Skeletal muscle tissue (tissue), 4 donors: Measurements from ENCODE around the gene FTCD. TPM values are rescaled to one million over a fixed set of nuclear protein-coding genes. Genes with fewer than 3 reads are reported as not detected.
"Not testable (repeated sequence)": the region's sequence is repeated elsewhere in the genome, so short reads cannot be mapped to it uniquely, and the experiment has no call there.

Source experiments
- H3K27ac ChIP-seq: one replicate; pipeline ENCODE4 v1.7.0; 2013; ENCODE audit warnings: mild to moderate bottlenecking, low read depth, low read length, inconsistent platforms
- H3K27me3 ChIP-seq, 3 donors: one replicate each; pipeline ENCODE4 v1.7.0; 2013; ENCODE audit warnings: low read length in 3 of 3; ENCODE audit not compliant: control insufficient read depth in 3 of 3, insufficient read depth in 3 of 3
- H3K36me3 ChIP-seq, 3 donors: one replicate each; pipeline ENCODE4 v1.7.0; 2013; ENCODE audit warnings: low read length in 3 of 3; ENCODE audit not compliant: control insufficient read depth in 3 of 3, insufficient read depth in 3 of 3
- H3K4me1 ChIP-seq, 3 donors: one replicate each; pipeline ENCODE4 v1.7.0; 2013; ENCODE audit warnings: low read length in 3 of 3, mild to moderate bottlenecking in 3 of 3; ENCODE audit not compliant: control insufficient read depth in 3 of 3, insufficient read depth in 3 of 3
- H3K4me3 ChIP-seq, 3 donors: one replicate each; pipeline ENCODE4 v1.7.0; 2013; ENCODE audit warnings: low read length in 3 of 3
- H3K9ac ChIP-seq, 3 donors: one replicate each; pipeline ENCODE4 v1.7.0; 2013; ENCODE audit warnings: low read length in 3 of 3, mild to moderate bottlenecking in 3 of 3, moderate library complexity in 2 of 3, low read depth in 1 of 3
- H3K9me3 ChIP-seq, 3 donors: one replicate each; pipeline ENCODE4 v1.7.0; 2013; ENCODE audit warnings: low read length in 3 of 3; ENCODE audit not compliant: control insufficient read depth in 3 of 3
- total RNA-seq: library from RNA; depleted of rRNA; stranded (reverse); fragments of >200 nt; gene quantifications from one replicate; pipeline ENCODE4 v1.2.3, GENCODE V29; 2014
- donor health status: Osteomylitis.

The FTCD gene
- total RNA-seq, 1 donor from 2014 or later: 0.52 TPM

DNA sequence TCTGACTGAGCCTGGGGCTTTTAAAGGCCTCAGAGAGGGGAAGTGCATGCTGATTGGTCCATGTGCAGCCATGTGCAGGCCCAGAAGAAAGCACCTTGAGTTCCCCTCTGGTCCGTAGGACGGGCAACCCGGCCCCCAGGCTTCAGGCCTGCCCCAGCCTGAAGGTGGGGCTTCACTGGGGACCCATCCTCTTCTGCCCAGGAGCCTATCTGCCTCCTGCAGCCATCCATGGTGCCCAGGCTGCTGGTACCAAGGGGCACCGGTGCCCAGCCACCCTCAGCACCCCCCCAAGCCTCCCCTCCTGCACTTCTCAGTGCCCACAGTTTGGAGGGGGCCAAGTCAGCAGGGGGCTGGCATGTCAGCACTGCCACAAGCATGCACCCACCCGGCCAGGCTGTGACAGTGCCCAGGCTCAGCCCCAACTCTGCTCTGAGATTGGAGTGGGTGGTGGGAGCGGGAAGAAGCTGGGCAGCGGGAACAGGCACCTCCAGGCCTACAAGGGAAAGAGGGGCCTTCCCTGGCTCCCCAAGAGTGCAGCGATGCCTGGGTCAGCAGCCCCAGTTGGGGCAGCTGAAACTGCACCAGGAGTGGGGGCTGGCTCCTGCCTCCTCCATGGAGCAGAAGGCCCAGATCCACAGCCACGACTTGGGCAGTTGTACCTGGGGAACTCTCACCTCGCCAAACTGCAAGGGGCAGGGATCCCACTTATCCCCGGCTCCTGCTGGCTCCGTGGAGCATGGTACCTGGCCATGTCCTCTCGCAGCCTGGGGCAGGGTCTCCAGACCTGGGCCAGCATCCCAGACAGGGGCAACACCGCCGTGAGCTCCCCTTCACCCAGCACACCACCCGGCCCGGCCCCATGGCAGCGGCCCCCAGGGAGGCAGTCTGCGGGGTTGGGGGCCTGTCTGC lies 45.8 kb downstream of the FTCD start:
- H3K27me3 ChIP-seq: peaks cover 3 to 5% (median 5%) of the 10 kb centered on the region in 3 donors
- H3K4me1 ChIP-seq: peaks cover 0 to 6% (median 3%) of the 10 kb centered on the region in 3 donors
- H3K9ac ChIP-seq: no peak overlapping the region
- H3K9me3 ChIP-seq: peaks cover 0 to 6% (median 2%) of the 10 kb centered on the region in 3 donors
- peaks cover 2 to 13% (median 6%) of the 10 kb centered on the region in 3 donors for H3K36me3 ChIP-seq
- H3K4me3 ChIP-seq: no peak overlapping the region
- H3K27ac ChIP-seq: no peak overlapping the region

DNA sequence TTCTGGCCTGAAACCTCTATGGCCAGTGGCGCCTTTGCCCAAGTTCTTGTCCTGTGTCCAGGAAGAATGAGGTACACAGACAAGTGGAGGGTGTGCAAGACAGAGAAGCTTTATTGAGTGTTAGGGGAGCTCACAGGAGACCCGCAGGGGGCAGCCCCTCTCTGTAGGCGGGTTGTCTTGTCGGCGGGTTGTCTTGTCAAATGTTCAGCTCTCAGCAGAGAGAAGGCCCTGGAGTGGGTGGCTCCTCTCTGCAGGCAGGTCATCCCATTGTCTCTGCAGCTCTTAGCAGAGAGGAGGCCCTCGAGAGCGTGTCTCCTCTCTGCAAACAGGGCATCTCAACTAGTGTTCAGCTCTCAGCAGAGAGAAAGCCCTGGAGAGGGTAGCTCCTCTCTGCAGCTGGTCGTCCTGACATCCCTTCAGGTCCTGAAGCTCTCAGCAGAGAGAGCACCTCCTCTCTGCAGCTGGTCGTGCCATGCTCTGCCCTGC lies 46.5 kb downstream of the FTCD start:
- Histone ChIP-seq H3K27me3 (peaks cover 3 to 5% (median 5%) of the 10 kb centered on the region in 3 donors), H3K9me3 (peaks cover 0 to 6% (median 2%) of the 10 kb centered on the region in 3 donors), H3K9ac (no peak overlapping the region), H3K4me1 (peaks cover 0 to 6% (median 3%) of the 10 kb centered on the region in 3 donors), H3K27ac (no peak overlapping the region), H3K36me3 (peaks cover 0 to 9% (median 5%) of the 10 kb centered on the region in 3 donors), H3K4me3 (no peak overlapping the region)

DNA sequence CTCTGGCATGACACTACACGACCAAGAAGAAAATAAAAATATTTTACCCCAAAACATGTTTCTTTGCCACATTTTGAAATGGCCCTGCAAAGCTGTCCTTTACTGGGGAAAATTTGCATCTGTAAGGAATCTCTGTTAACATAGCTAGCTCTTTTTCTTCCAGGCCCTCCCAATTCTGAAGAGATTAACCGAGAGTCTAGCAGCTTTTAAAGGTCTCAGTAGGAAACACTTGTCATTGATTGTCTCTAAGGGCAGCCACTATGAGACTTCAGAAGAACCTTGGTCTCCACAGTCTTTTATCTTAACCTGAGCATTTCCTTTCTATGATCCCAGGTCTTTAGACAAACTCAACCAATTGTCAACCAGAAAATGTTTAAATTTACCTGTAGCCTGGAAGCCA lies 48.0 kb downstream of the FTCD start:
- not testable (repeated sequence) for H3K9me3 ChIP-seq

GRCh38 chr21:46104104-46104503 lies 51.3 kb downstream of the FTCD start:
- Histone ChIP-seq H3K4me1 (no peaks in the 10 kb centered on the region), H3K36me3 (no peaks in the 10 kb centered on the region), H3K9me3 (peaks cover 0 to 8% (median 4%) of the 10 kb centered on the region in 3 donors), H3K4me3 (no peak overlapping the region), H3K9ac (no peak overlapping the region), H3K27me3 (peaks cover 4 to 9% (median 7%) of the 10 kb centered on the region in 3 donors), H3K27ac (no peak overlapping the region)

More for the DNA sequence above, 48.0 kb downstream of the FTCD start:
- H3K9ac ChIP-seq, H3K4me3 ChIP-seq, H3K4me1 ChIP-seq, H3K27me3 ChIP-seq, H3K27ac ChIP-seq, H3K36me3 ChIP-seq: not testable (repeated sequence)

DNA sequence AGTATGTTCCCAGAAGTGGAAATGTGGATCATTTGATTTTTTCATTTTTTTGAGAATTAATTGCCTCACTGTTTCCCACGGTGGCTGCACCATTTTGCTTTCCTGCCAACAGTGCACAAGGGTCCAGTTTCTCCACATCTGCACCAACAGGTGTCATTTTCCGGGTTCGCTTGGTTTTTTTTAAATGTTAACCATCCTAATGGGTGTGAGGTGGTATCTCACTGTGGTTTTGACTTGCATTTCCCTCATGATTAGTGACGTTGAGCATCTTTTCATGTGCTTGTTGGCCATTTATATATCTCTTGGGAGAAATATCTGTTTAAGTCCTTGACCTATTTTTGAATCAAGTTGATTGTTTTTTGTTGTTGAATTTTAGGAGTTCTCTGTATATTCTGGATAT lies 54.5 kb downstream of the FTCD start:
- Histone ChIP-seq H3K9me3 (peaks cover 0 to 8% (median 4%) of the 10 kb centered on the region in 3 donors), H3K27ac (no peak overlapping the region), H3K9ac (no peak overlapping the region), H3K4me3 (peak overlapping the region in 2 of 3 donors; percentile 35 to 68), H3K27me3 (peaks cover 11 to 23% (median 19%) of the 10 kb centered on the region in 3 donors), H3K4me1 (peaks cover 0 to 6% (median 0%) of the 10 kb centered on the region in 3 donors), H3K36me3 (no peaks in the 10 kb centered on the region)

DNA sequence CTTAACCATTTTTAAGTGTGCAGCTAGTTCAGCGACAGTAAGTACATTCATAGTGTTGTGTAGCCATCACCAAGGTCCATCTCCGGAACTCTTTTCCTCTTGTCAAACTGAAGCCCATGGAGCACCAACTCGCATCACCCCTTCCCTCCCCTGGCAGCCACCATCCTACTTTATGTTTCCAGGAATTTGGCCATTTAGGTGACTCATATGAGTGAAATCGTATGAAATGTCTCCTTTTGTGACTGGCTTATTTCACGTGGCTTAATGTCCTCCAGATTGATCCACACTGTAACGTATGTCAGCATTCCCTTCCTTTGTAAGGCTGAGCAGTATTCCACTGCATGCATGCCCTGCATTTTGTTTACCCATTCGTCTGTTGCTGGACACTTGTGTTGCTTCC lies 55.0 kb downstream of the FTCD start:
- H3K9me3 ChIP-seq: peaks cover 0 to 7% (median 4%) of the 10 kb centered on the region in 3 donors
- H3K27ac ChIP-seq: no peak overlapping the region
- peak overlapping the region; percentile 8 to 68 (median 35) for H3K4me3 ChIP-seq
- H3K9ac ChIP-seq: no peak overlapping the region
- no peaks in the 10 kb centered on the region for H3K36me3 ChIP-seq
- H3K27me3 ChIP-seq: peaks cover 11 to 23% (median 20%) of the 10 kb centered on the region in 3 donors
- peaks cover 0 to 6% (median 0%) of the 10 kb centered on the region in 3 donors for H3K4me1 ChIP-seq

- Histone ChIP-seq H3K4me3 (peak overlapping the region in 2 of 3 donors; percentile 22 to 68), H3K9me3 (peaks cover 0 to 6% (median 4%) of the 10 kb centered on the region in 3 donors), H3K4me1 (peaks cover 0 to 6% (median 0%) of the 10 kb centered on the region in 3 donors), H3K9ac (peak overlapping the region in 1 of 3 donors; percentile 16), H3K27me3 (peaks cover 11 to 23% (median 20%) of the 10 kb centered on the region in 3 donors), H3K27ac (no peak overlapping the region), H3K36me3 (no peaks in the 10 kb centered on the region)
Observed at GRCh38 chr21:46100020-46100419, 55.4 kb downstream of the FTCD start.

GRCh38 chr21:46099476-46099875 lies 55.9 kb downstream of the FTCD start:
- no peak overlapping the region for H3K27ac ChIP-seq
- peak overlapping the region in 1 of 3 donors; percentile 25 for H3K9ac ChIP-seq
- peaks cover 11 to 23% (median 20%) of the 10 kb centered on the region in 3 donors for H3K27me3 ChIP-seq

DNA sequence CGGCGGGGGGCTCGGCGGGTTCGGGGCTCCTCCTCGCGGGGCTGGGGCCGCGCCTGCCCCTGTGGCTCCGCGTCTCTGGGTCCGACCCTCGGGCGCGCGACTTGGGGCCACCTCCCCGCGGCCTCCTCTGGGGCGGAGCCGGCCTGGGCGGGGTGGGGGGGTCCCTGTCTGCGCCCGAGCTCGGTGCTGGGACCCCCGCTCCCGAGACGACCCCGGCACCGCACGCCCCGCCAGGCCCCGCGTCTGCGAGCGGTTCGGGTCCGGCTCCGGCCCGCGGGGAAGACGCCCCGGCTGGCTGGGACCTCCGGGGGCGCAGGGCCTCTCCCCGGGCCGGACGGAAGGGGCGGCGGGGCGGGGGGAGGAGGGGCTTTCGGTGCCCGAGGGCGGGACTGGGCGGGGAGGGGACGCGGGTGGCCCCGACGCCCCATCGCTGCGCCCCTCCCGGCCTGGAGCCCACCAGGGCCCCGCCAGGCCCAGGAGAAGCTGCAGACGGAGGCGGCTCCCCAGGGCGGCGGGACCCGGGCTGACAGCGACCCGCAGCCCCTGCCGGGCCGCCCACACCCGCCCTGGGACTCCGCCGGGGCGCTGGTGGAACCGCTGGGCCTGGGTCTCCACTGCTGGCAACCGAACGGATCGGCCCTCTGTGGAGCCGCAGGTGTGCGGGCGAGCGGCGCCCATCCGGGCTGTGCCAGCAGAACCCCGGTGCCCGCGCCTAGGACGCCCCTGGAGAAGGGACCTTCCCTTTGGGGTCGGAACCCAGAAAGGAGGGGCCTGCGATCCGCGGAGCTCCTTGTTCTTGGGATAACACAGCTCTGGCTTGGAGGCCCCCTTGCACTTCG lies 56.9 kb downstream of the FTCD start:
- peaks cover 0 to 6% (median 0%) of the 10 kb centered on the region in 3 donors for H3K9me3 ChIP-seq
- peaks cover 0 to 6% (median under 1%) of the 10 kb centered on the region in 3 donors for H3K4me1 ChIP-seq
- H3K36me3 ChIP-seq: no peaks in the 10 kb centered on the region
- peak overlapping the region; percentile 49 to 63 (median 56) for H3K4me3 ChIP-seq
- peaks cover 11 to 23% (median 20%) of the 10 kb centered on the region in 3 donors for H3K27me3 ChIP-seq
- H3K27ac ChIP-seq: peak overlapping the region; percentile 75
- peak overlapping the region; percentile 43 to 72 (median 56) for H3K9ac ChIP-seq

More at GRCh38 chr21:46099476-46099875, 55.9 kb downstream of the FTCD start:
- Histone ChIP-seq H3K4me3 (peak overlapping the region; percentile 36 to 68 (median 58)), H3K36me3 (no peaks in the 10 kb centered on the region), H3K9me3 (peaks cover 0 to 6% (median 0%) of the 10 kb centered on the region in 3 donors), H3K4me1 (peaks cover 0 to 6% (median 0%) of the 10 kb centered on the region in 3 donors)
